Rectal smooth muscle tissue (tissue), 1 donor: ENCODE results near the gene NECTIN1.

Experiments
- H3K27ac ChIP-seq: one replicate; pipeline ENCODE4 v1.7.0; 2013; ENCODE audit warnings: low read depth, low read length, inconsistent platforms
- H3K27me3 ChIP-seq: one replicate; pipeline ENCODE4 v1.7.0; 2013; ENCODE audit warnings: low read length; ENCODE audit not compliant: control insufficient read depth, insufficient read depth
- H3K36me3 ChIP-seq: one replicate; pipeline ENCODE4 v1.7.0; 2013; ENCODE audit warnings: low read length; ENCODE audit not compliant: control insufficient read depth, insufficient read depth
- H3K4me1 ChIP-seq: one replicate; pipeline ENCODE4 v1.7.0; 2013; ENCODE audit warnings: low read length; ENCODE audit not compliant: control insufficient read depth, insufficient read depth
- H3K4me3 ChIP-seq: one replicate; pipeline ENCODE4 v1.7.0; 2013; ENCODE audit warnings: low read length
- H3K9ac ChIP-seq: one replicate; pipeline ENCODE4 v1.7.0; 2013; ENCODE audit warnings: low read length

NECTIN1 gene

DNA sequence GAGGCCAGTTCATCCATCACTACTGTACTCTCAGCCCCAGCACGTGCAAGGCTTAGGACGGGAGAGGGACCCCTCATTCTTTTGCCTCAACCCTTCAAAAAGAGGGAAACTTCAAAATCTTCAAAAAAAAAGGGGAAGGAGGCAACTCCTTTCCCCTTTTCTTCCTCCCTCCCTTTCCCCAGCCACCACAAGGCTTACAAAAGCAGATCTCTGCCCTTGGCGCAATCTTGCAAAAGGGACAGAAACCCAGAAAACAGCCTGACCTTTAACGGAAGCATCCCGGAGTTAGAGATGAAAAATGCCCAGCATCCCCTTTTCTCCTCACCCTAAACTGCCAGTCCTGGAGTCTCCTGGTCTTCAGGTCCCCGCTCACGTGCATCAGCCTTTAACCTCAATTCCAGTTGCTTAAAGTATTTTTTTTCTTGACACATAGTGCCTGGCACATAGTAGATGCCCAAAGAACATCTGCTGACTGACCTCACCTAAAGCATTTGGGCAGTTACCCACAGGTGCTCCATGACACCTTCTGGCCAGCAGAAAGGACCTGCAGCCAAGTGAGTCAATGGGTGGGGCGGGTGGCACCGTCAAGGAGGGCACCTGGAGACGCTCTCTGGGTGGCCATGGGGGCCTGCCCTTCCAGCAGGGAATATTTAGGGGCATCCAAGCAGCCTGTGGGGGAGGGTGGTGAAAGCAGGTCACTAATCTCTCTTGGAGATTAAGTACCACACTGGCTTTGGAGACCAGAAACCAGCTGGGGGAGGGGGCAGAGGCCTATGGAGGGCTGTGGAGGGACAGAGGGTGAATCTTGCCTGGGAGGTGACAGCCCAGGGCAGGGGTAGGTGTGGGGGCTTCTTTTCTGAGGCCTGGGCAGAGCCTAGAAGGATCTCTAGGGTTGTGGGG, 16.3 kb downstream of the NECTIN1 start:
- no peaks in the 10 kb centered on the region for H3K4me1 ChIP-seq

DNA sequence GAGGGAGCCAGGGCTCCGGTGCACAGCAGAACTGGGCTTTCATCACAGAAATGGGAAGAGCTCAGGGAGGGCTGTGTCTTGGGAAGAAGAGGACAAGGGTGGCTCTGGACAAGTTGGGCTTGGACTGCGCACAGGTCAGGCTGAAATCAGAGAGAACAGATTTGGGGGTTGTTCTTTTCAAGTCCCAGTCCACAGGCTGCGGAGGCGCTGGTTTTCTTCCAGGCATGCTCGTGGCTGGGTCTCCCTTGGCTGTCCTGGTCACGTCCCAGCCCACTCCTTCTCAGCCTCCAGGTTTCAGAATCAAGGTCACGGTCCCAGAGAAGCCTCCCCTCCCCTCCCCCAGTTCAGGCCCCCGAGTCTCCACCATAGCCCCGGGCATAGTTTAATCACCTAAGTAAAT, 17.0 kb downstream of the NECTIN1 start:
- Histone ChIP-seq H3K27ac (no peak overlapping the region), H3K36me3 (no peaks in the 10 kb centered on the region), H3K4me1 (no peaks in the 10 kb centered on the region), H3K27me3 (no peaks in the 10 kb centered on the region), H3K4me3 (no peak overlapping the region), H3K9ac (no peak overlapping the region)

More for the DNA sequence above, 16.3 kb downstream of the NECTIN1 start:
- Histone ChIP-seq H3K4me3 (no peak overlapping the region), H3K9ac (no peak overlapping the region), H3K27me3 (no peaks in the 10 kb centered on the region), H3K27ac (no peak overlapping the region), H3K36me3 (no peaks in the 10 kb centered on the region)

- H3K4me1 ChIP-seq: no peaks in the 10 kb centered on the region
- no peaks in the 10 kb centered on the region for H3K36me3 ChIP-seq
- no peak overlapping the region for H3K4me3 ChIP-seq
- H3K9ac ChIP-seq: no peak overlapping the region
- no peaks in the 10 kb centered on the region for H3K27me3 ChIP-seq
- H3K27ac ChIP-seq: no peak overlapping the region
Measured at GRCh38 chr11:119711476-119711875, 17.5 kb downstream of the NECTIN1 start.

DNA sequence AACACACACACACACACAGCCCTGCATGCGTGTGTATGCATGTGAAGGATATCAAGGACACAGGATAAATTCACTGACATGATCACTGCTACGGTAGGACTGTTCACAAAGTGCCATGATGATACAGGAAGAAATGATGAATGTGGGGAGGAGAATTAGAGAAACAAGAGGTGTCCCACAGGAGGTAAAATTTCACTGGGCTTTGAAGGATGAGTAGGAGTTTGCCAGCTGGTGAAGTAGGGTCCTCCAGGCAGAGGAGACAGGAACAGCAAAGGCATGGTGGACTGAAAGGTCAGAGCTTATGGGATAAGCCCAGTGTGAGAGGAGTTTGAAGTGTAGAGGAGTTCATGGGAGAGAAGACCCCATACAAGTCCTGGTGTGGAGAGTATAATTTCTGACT, 18.6 kb downstream of the NECTIN1 start:
- no peaks in the 10 kb centered on the region for H3K27me3 ChIP-seq
- H3K27ac ChIP-seq: no peak overlapping the region
- no peak overlapping the region for H3K4me3 ChIP-seq
- no peak overlapping the region for H3K9ac ChIP-seq
- no peaks in the 10 kb centered on the region for H3K36me3 ChIP-seq
- no peaks in the 10 kb centered on the region for H3K4me1 ChIP-seq

GRCh38 chr11:119709638-119710346, 19.2 kb downstream of the NECTIN1 start:
- Histone ChIP-seq H3K36me3 (no peaks in the 10 kb centered on the region), H3K4me3 (no peak overlapping the region), H3K27me3 (no peaks in the 10 kb centered on the region), H3K4me1 (no peaks in the 10 kb centered on the region), H3K9ac (no peak overlapping the region), H3K27ac (no peak overlapping the region)

GRCh38 chr11:119709171-119709570, 19.8 kb downstream of the NECTIN1 start:
- H3K27ac ChIP-seq: no peak overlapping the region
- no peaks in the 10 kb centered on the region for H3K27me3 ChIP-seq
- no peaks in the 10 kb centered on the region for H3K36me3 ChIP-seq
- H3K9ac ChIP-seq: no peak overlapping the region
- H3K4me3 ChIP-seq: no peak overlapping the region
- H3K4me1 ChIP-seq: no peaks in the 10 kb centered on the region

GRCh38 chr11:119708384-119708783, 20.6 kb downstream of the NECTIN1 start:
- Histone ChIP-seq H3K36me3 (no peaks in the 10 kb centered on the region), H3K27me3 (no peaks in the 10 kb centered on the region), H3K27ac (no peak overlapping the region), H3K4me1 (no peaks in the 10 kb centered on the region), H3K9ac (no peak overlapping the region), H3K4me3 (no peak overlapping the region)

GRCh38 chr11:119706887-119707286, 22.1 kb downstream of the NECTIN1 start:
- H3K27ac ChIP-seq: no peak overlapping the region
- no peaks in the 10 kb centered on the region for H3K27me3 ChIP-seq
- H3K4me3 ChIP-seq: no peak overlapping the region
- no peaks in the 10 kb centered on the region for H3K36me3 ChIP-seq
- no peaks in the 10 kb centered on the region for H3K4me1 ChIP-seq
- H3K9ac ChIP-seq: no peak overlapping the region

GRCh38 chr11:119706029-119706428, 23.0 kb downstream of the NECTIN1 start:
- H3K4me1 ChIP-seq: no peaks in the 10 kb centered on the region
- H3K27me3 ChIP-seq: no peaks in the 10 kb centered on the region
- no peaks in the 10 kb centered on the region for H3K36me3 ChIP-seq
- no peak overlapping the region for H3K27ac ChIP-seq
- no peak overlapping the region for H3K4me3 ChIP-seq
- no peak overlapping the region for H3K9ac ChIP-seq

GRCh38 chr11:119705362-119705761, 23.6 kb downstream of the NECTIN1 start:
- Histone ChIP-seq H3K27ac (no peak overlapping the region), H3K9ac (no peak overlapping the region), H3K4me3 (no peak overlapping the region), H3K36me3 (no peaks in the 10 kb centered on the region), H3K27me3 (no peaks in the 10 kb centered on the region), H3K4me1 (no peaks in the 10 kb centered on the region)

DNA sequence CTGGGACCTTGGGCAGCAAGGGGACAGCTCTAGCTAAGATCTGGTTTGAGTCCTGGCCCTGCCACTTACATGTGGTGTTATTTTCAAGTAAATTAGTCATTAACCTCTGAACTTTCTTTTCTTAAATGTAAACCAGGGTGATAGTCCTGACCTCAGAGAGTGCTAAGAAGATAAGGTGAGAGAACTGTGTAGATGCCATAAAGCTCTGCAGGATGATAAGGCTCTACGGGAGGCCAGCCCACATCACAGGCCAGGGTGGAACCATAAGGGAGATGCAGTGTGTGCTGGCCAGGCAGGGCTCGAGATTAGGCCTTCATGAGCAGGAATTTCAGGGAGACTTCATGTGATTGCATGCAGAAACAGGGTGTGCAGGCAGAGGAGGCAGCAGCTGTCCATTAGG, 24.2 kb downstream of the NECTIN1 start:
- no peaks in the 10 kb centered on the region for H3K4me1 ChIP-seq
- no peak overlapping the region for H3K27ac ChIP-seq
- no peak overlapping the region for H3K4me3 ChIP-seq

DNA sequence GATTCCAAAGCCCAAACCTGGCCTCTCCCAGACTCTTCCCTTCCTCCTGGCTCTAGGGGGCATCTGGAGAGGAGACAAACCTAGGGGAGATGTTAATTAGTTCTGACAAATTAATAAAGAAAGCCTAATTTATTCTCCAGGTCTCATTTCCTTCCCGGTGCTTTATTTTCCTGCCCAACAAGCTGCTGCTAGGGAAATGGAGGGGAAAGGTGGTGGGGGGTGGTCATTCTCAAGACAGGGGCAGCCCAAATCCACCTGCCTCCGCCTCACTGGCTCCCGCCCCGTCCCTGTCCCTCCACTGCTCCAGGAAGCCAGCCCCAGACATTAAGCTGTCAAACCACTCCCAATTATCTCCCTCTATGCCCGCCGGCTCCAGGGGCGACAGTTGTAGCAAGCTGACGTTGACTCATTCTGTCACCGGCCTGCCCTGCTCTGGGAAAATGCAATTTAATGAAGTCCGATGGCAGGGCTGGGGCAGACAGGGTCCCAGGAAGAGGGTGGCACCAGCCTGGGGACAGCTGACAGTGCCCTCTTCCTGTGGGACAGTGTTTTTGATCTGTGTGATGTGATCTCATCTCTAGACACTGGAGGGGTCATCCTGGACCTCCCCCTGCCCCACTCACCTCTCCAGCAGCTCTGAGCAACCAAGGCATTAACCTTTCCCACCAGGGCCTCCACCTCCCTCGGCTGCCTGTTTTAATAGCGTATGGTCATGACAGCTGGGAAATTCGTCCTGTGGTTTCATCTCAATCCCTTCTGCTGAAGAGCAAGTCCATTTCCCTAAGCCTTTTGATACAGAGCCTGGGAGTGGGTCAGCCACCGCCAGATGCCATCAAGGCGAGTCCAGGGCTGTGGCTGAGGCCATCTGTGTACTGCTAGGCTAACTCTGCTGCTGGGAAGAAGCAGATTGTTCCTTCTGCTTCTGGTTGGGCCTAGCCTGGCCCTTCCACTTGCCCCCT, 27.1 kb downstream of the NECTIN1 start:
- Histone ChIP-seq H3K27me3 (no peaks in the 10 kb centered on the region), H3K4me1 (no peaks in the 10 kb centered on the region), H3K4me3 (no peak overlapping the region), H3K9ac (no peak overlapping the region), H3K27ac (no peak overlapping the region), H3K36me3 (no peaks in the 10 kb centered on the region)

More for the DNA sequence above, 24.2 kb downstream of the NECTIN1 start:
- no peaks in the 10 kb centered on the region for H3K27me3 ChIP-seq
- no peak overlapping the region for H3K9ac ChIP-seq
- H3K36me3 ChIP-seq: no peaks in the 10 kb centered on the region
